MCF 10A (cell line): ENCODE results near the gene PTH1R. TPM values are rescaled to one million over a fixed set of nuclear protein-coding genes. Genes with fewer than 3 reads are reported as not detected.

Experiments used
- BruUV-seq: library from RNA; stranded (reverse); fragments of 400-500 nt; replicated peaks from 2 replicates; lab custom pipeline; 2021; lab: Mats Ljungman, UMichigan
- CTCF ChIA-PET: fragments of 300-600 bp; sonication (Branson Sonifier 250); formaldehyde crosslinking; extraction: SDS; loops from one replicate; lab custom pipeline; 2021; ENCODE audit warnings: antibody characterized with exemption, inconsistent platforms; lab: Yijun Ruan, JAX
- POLR2A ChIA-PET: fragments of 300-600, 350-650 bp; sonication (Branson Sonifier 250); formaldehyde crosslinking; extraction: SDS; loops from one replicate; lab custom pipeline; 2020; ENCODE audit warnings: antibody characterized with exemption, inconsistent platforms; lab: Yijun Ruan, JAX
- DNase-seq: peaks from one replicate; pipeline ENCODE4 v3.0.0-alpha.2; 2018; ENCODE audit not compliant: unreplicated experiment
- H3K27ac Mint-ChIP-seq: one replicate; pipeline ENCODE4 v1.8.0; 2022; ENCODE audit warnings: mild to moderate bottlenecking, low read depth, mixed read lengths; ENCODE audit not compliant: unreplicated experiment
- H3K27me3 Mint-ChIP-seq: one replicate; pipeline ENCODE4 v1.8.0; 2022; ENCODE audit warnings: mixed read lengths; ENCODE audit not compliant: insufficient read depth, unreplicated experiment
- H3K36me3 Mint-ChIP-seq: one replicate; pipeline ENCODE4 v1.8.0; 2022; ENCODE audit warnings: mild to moderate bottlenecking, moderate library complexity, mixed read lengths; ENCODE audit not compliant: insufficient read depth, unreplicated experiment
- H3K4me1 Mint-ChIP-seq: one replicate; pipeline ENCODE4 v1.8.0; 2022; ENCODE audit warnings: mixed read lengths; ENCODE audit not compliant: insufficient read depth, unreplicated experiment
- H3K4me3 Mint-ChIP-seq: one replicate; pipeline ENCODE4 v1.8.0; 2022; ENCODE audit warnings: mild to moderate bottlenecking, moderate library complexity, mixed read lengths; ENCODE audit not compliant: unreplicated experiment
- H3K9me3 Mint-ChIP-seq: one replicate; pipeline ENCODE4 v1.8.0; 2022; ENCODE audit warnings: mixed read lengths; ENCODE audit not compliant: unreplicated experiment
- CTCF ChIP-seq: fragments of 200-600 bp; IDR thresholded peaks from one replicate; pipeline ENCODE4 v1.8.0; 2022; ENCODE audit warnings: antibody characterized with exemption, mild to moderate bottlenecking; ENCODE audit not compliant: unreplicated experiment
- intact Hi-C: fragments of 100-400 bp; cut with micrococcal nuclease; formaldehyde crosslinking; loops from 2 replicates; pipeline ENCODE4 v1.14.1; 2022
- total RNA-seq: library from RNA; stranded (reverse); gene quantifications from 2 replicates; pipeline ENCODE4 v1.2.3, GENCODE V29; 2022

Gene PTH1R
- total RNA-seq, 1 experiment from 2014 or later: not detected

DNA sequence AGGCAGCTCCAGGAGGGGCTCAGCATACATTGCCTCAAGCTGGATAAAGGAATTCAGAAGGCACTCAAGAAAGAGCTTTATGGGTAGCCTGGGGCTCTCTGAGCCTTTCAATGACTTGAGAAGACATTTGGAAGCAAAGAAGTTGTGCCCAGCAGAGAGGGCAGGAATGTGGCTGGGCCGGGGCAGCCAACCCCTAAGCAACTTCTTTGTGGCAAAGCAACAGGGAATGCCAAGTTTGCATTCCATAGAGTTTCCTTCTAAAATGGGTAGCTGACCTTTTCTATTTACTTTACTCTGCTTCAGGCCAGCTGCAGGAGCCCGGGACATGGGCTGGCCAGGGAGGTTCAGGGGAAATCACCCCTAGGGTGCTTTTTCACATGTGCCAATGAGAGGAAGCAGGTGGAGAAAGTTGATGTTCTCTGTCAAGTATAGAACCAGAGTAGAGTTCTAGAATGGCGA, 53.5 kb downstream of the PTH1R start:
- Mint-ChIP-seq H3K36me3 (peaks cover 17% of the 10 kb centered on the region), H3K9me3 (no peaks in the 10 kb centered on the region), H3K4me3 (no peak overlapping the region), H3K4me1 (peaks cover 35% of the 10 kb centered on the region), H3K27me3 (no peaks in the 10 kb centered on the region), H3K27ac (peak overlapping the region; percentile 81)
- POLR2A ChIA-PET: interaction anchor here (0.9 to 3.4 kb wide), 2 partner anchors 44 to 49 kb away, joined by 3 to 9 read pairs; partner anchors contain the start of gene NBEAL2
- no peak for DNase-seq
- CTCF ChIA-PET: no interaction called here
- intact Hi-C loops: no loop called here
- no TSS peak for BruUV-seq
- no peak for TF ChIP-seq CTCF

- intact Hi-C loops: no loop called here
- peaks cover 12% of the 10 kb centered on the region for H3K36me3 Mint-ChIP-seq
- ChIA-PET POLR2A (interaction anchor here (0.7 to 3.4 kb wide), 2 partner anchors 17 to 48 kb away, joined by 5 to 9 read pairs; partner anchors contain the start of gene NBEAL2), CTCF (interaction anchor here (0.6 kb wide), 1 partner anchor 1218 kb away, joined by 4 read pairs; no protein-coding TSS in a partner anchor)
- BruUV-seq: no TSS peak
- H3K4me1 Mint-ChIP-seq: peaks cover 43% of the 10 kb centered on the region
- H3K27me3 Mint-ChIP-seq: no peaks in the 10 kb centered on the region
- H3K27ac Mint-ChIP-seq: peak overlapping the region; percentile 81
- H3K4me3 Mint-ChIP-seq: no peak overlapping the region
- no peaks in the 10 kb centered on the region for H3K9me3 Mint-ChIP-seq
- DNase-seq: no peak
- no peak for TF ChIP-seq CTCF
Observed at GRCh38 chr3:46931631-46932331, 54.3 kb downstream of the PTH1R start.

GRCh38 chr3:46932455-46933225, 55.1 kb downstream of the PTH1R start:
- no peak overlapping the region for H3K4me3 Mint-ChIP-seq
- no peaks in the 10 kb centered on the region for H3K27me3 Mint-ChIP-seq
- no TSS peak for BruUV-seq
- TF ChIP-seq CTCF: no peak
- ChIA-PET CTCF (interaction anchor here (0.6 to 1.7 kb wide), 4 partner anchors 13 to 1219 kb away, joined by 3 to 9 read pairs (median 4); no protein-coding TSS in a partner anchor), POLR2A (interaction anchor here (0.7 to 5.3 kb wide), 4 partner anchors 15 to 49 kb away, joined by 3 to 34 read pairs (median 7); partner anchors contain the start of gene NBEAL2)
- H3K4me1 Mint-ChIP-seq: peaks cover 46% of the 10 kb centered on the region
- intact Hi-C loops: no loop called here
- peak overlapping the region; percentile 81 for H3K27ac Mint-ChIP-seq
- no peak for DNase-seq
- H3K9me3 Mint-ChIP-seq: no peaks in the 10 kb centered on the region
- H3K36me3 Mint-ChIP-seq: peaks cover 6% of the 10 kb centered on the region
